Measurements from ENCODE around the gene MRTFB.

Gene MRTFB

GRCh38 chr16:14291286-14291685 is 220.2 kb downstream of the MRTFB start:
- no peak for DNase-seq

GRCh38 chr16:14292051-14292825 is 221.1 kb downstream of the MRTFB start:
- no peak for DNase-seq

GRCh38 chr16:14296663-14297062 is 225.5 kb downstream of the MRTFB start:
- DNase-seq, result no peak

GRCh38 chr16:14298374-14299122 is 227.4 kb downstream of the MRTFB start:
- no peak for DNase-seq

- peak; percentile 44 for DNase-seq
Observed at GRCh38 chr16:14300705-14301168, 229.6 kb downstream of the MRTFB start.

- no peak for DNase-seq
Observed at GRCh38 chr16:14301169-14302030, 230.3 kb downstream of the MRTFB start.

- DNase-seq, result no peak
Observed at GRCh38 chr16:14302031-14302398, 230.9 kb downstream of the MRTFB start.

- DNase-seq, result no peak
Observed at GRCh38 chr16:14302399-14303181, 231.5 kb downstream of the MRTFB start.

GRCh38 chr16:14303182-14303618 is 232.1 kb downstream of the MRTFB start:
- DNase-seq, result no peak

- no peak for DNase-seq
Observed at GRCh38 chr16:14303639-14304394, 232.7 kb downstream of the MRTFB start.

- DNase-seq, result no peak
Observed at GRCh38 chr16:14304891-14305460, 233.9 kb downstream of the MRTFB start.

GRCh38 chr16:14306485-14307058 is 235.5 kb downstream of the MRTFB start:
- no peak for DNase-seq

- DNase-seq, result no peak
Observed at GRCh38 chr16:14307059-14307526, 236.0 kb downstream of the MRTFB start.

GRCh38 chr16:14307527-14308367 is 236.6 kb downstream of the MRTFB start:
- DNase-seq, result no peak

- DNase-seq, result no peak
Observed at GRCh38 chr16:14308368-14308723, 237.2 kb downstream of the MRTFB start.

- no peak for DNase-seq
Observed at GRCh38 chr16:14309001-14309886, 238.1 kb downstream of the MRTFB start.

GRCh38 chr16:14309906-14310305 is 238.8 kb downstream of the MRTFB start:
- DNase-seq, result no peak

- no peak for DNase-seq
Observed at GRCh38 chr16:14310519-14310991, 239.4 kb downstream of the MRTFB start.

- DNase-seq, result no peak
Observed at GRCh38 chr16:14314116-14314515, 243.0 kb downstream of the MRTFB start.

Measured in NCI-H748 treated with DMSO at 0.1 percent for 48 hours (cell line).